ENCODE results near the gene ADGRG4.
"Not testable (repeated sequence)": the region's sequence is repeated elsewhere in the genome, so short reads cannot be mapped to it uniquely, and the experiment has no call there.

Gene ADGRG4

GRCh38 chrX:136395271-136395670 is 94.5 kb downstream of the ADGRG4 start:
- FAIRE-seq, result no peak

- FAIRE-seq, result no peak
Observed at GRCh38 chrX:136397001-136397400, 96.2 kb downstream of the ADGRG4 start.

- no peak for FAIRE-seq
Observed at GRCh38 chrX:136405126-136405525, 104.4 kb downstream of the ADGRG4 start.

- FAIRE-seq, result no peak
Observed at GRCh38 chrX:136417806-136418205, 117.0 kb downstream of the ADGRG4 start.

GRCh38 chrX:136421338-136421737 is 120.6 kb downstream of the ADGRG4 start:
- no peak for FAIRE-seq

GRCh38 chrX:136423724-136424123 is 123.0 kb downstream of the ADGRG4 start:
- no peak for FAIRE-seq

- FAIRE-seq, result no peak
Observed at GRCh38 chrX:136425996-136426395, 125.2 kb downstream of the ADGRG4 start.

- FAIRE-seq, result no peak
Observed at GRCh38 chrX:136431625-136432024, 130.9 kb downstream of the ADGRG4 start.

GRCh38 chrX:136437774-136438173 is 137.0 kb downstream of the ADGRG4 start:
- FAIRE-seq, result no peak

GRCh38 chrX:136438192-136438591 is 137.4 kb downstream of the ADGRG4 start:
- no peak for FAIRE-seq

GRCh38 chrX:136445674-136446073 is 144.9 kb downstream of the ADGRG4 start:
- FAIRE-seq, result not testable (repeated sequence)

GRCh38 chrX:136446208-136446607 is 145.4 kb downstream of the ADGRG4 start:
- FAIRE-seq, result no peak

- no peak for FAIRE-seq
Observed at GRCh38 chrX:136447308-136447707, 146.5 kb downstream of the ADGRG4 start.

- FAIRE-seq, result no peak
Observed at GRCh38 chrX:136447968-136448367, 147.2 kb downstream of the ADGRG4 start.

- FAIRE-seq, result no peak
Observed at GRCh38 chrX:136450050-136450830, 149.5 kb downstream of the ADGRG4 start.

- no peak for FAIRE-seq
Observed at GRCh38 chrX:136452614-136453013, 151.9 kb downstream of the ADGRG4 start.

- no peak for FAIRE-seq
Observed at GRCh38 chrX:136453114-136453513, 152.4 kb downstream of the ADGRG4 start.

- FAIRE-seq, result no peak
Observed at GRCh38 chrX:136453771-136454170, 153.0 kb downstream of the ADGRG4 start.

GRCh38 chrX:136456133-136456532 is 155.4 kb downstream of the ADGRG4 start:
- no peak for FAIRE-seq

GRCh38 chrX:136457303-136457917 is 156.6 kb downstream of the ADGRG4 start:
- FAIRE-seq, result no peak

GRCh38 chrX:136464589-136464988 is 163.8 kb downstream of the ADGRG4 start:
- no peak for FAIRE-seq
